HEK293 (cell line): ENCODE data around the gene ATP1B2.

Experiments used
- CTCF ChIA-PET: fragments of 350-600 bp; formaldehyde crosslinking; extraction: SDS; loops from one replicate; lab custom pipeline; 2021; ENCODE audit warnings: antibody characterized with exemption; lab: Yijun Ruan, JAX
- POLR2A ChIA-PET: fragments of 300-600 bp; formaldehyde crosslinking; extraction: SDS; loops from one replicate; lab custom pipeline; 2020; ENCODE audit warnings: antibody characterized with exemption, inconsistent platforms; lab: Yijun Ruan, JAX
- H3K27ac ChIP-seq: fragments of 200-500 bp; sonication (Bioruptor generic); 2 replicates; pipeline ENCODE4 v1.5.1; 2014; ENCODE audit warnings: low read depth, low read length, control low read depth, inconsistent platforms; ENCODE audit errors: extremely low read depth
- H3K36me3 ChIP-seq, 2 experiments: fragments of 200-500 bp in 1 of 2; sonication (Bioruptor generic) in 1 of 2; 1 replicate in 1 of 2; 2 replicates in 1 of 2; pipeline ENCODE4 v1.5.1; 2014 to 2017; ENCODE audit warnings: inconsistent platforms in 2 of 2, low read length in 2 of 2; ENCODE audit not compliant: control insufficient read depth in 2 of 2, insufficient read depth in 1 of 2
- H3K4me1 ChIP-seq: fragments of 200-500 bp; sonication (Bioruptor generic); 2 replicates; pipeline ENCODE4 v1.5.1; 2014; ENCODE audit warnings: mild to moderate bottlenecking, low read length, inconsistent platforms; ENCODE audit not compliant: control insufficient read depth, insufficient read depth
- H3K4me3 ChIP-seq: 2 replicates; pipeline ENCODE4 v1.5.1; 2011; ENCODE audit warnings: low read depth, mild to moderate bottlenecking, control low read depth, low read length, moderate library complexity
- H3K9me3 ChIP-seq: fragments of 200-500 bp; sonication (Bioruptor generic); 2 replicates; pipeline ENCODE4 v1.5.1; 2014; ENCODE audit warnings: low read depth, low read length, inconsistent platforms; ENCODE audit not compliant: control insufficient read depth, insufficient read depth
- GLIS2 ChIP-seq: fragments of 450-650 bp; formaldehyde crosslinking; IDR thresholded peaks from 2 replicates; pipeline ENCODE4 v1.5.1; 2016; ENCODE audit warnings: missing biosample characterization, missing genetic modification characterization
- HOXA7 ChIP-seq: sonication (generic); formaldehyde crosslinking; IDR thresholded peaks from 2 replicates; pipeline ENCODE4 v1.8.1; 2022; ENCODE audit warnings: missing genetic modification reagents, borderline replicate concordance
- PRDM10 ChIP-seq: fragments of 450-650 bp; formaldehyde crosslinking; IDR thresholded peaks from 2 replicates; pipeline ENCODE4 v1.5.1; 2016; ENCODE audit warnings: missing biosample characterization, missing genetic modification characterization
- RBAK ChIP-seq: fragments of 450-650 bp; formaldehyde crosslinking; IDR thresholded peaks from 2 replicates; pipeline ENCODE4 v1.5.1; 2016; ENCODE audit warnings: missing biosample characterization, missing genetic modification characterization
- SALL2 ChIP-seq: fragments of 450-650 bp; formaldehyde crosslinking; IDR thresholded peaks from 2 replicates; pipeline ENCODE4 v1.5.0; 2017; ENCODE audit warnings: missing biosample characterization, mild to moderate bottlenecking, missing genetic modification characterization, borderline replicate concordance
- SCRT2 ChIP-seq: fragments of 450-650 bp; formaldehyde crosslinking; IDR thresholded peaks from 2 replicates; pipeline ENCODE4 v1.5.1; 2016; ENCODE audit warnings: missing biosample characterization, missing genetic modification characterization
- ZBTB48 ChIP-seq: fragments of 450-650 bp; formaldehyde crosslinking; IDR thresholded peaks from 2 replicates; pipeline ENCODE4 v1.5.1; 2016; ENCODE audit warnings: missing biosample characterization, missing genetic modification characterization
- ZBTB6 ChIP-seq: fragments of 450-650 bp; formaldehyde crosslinking; IDR thresholded peaks from 2 replicates; pipeline ENCODE4 v1.5.1; 2017; ENCODE audit warnings: missing biosample characterization, missing genetic modification characterization
- ZNF121 ChIP-seq: fragments of 450-650 bp; formaldehyde crosslinking; IDR thresholded peaks from 2 replicates; pipeline ENCODE4 v1.5.1; 2016; ENCODE audit warnings: missing biosample characterization, missing genetic modification characterization
- ZNF169 ChIP-seq: fragments of 450-650 bp; formaldehyde crosslinking; IDR thresholded peaks from 2 replicates; pipeline ENCODE4 v1.5.1; 2016; ENCODE audit warnings: missing biosample characterization, missing genetic modification characterization
- ZNF2 ChIP-seq: fragments of 450-650 bp; formaldehyde crosslinking; IDR thresholded peaks from 2 replicates; pipeline ENCODE4 v1.5.1; 2016; ENCODE audit warnings: missing biosample characterization, missing genetic modification characterization
- ZNF221 ChIP-seq: fragments of 450-650 bp; formaldehyde crosslinking; IDR thresholded peaks from 2 replicates; pipeline ENCODE4 v1.5.1; 2017; ENCODE audit warnings: missing biosample characterization, missing genetic modification characterization, borderline replicate concordance
- ZNF335 ChIP-seq: fragments of 450-650 bp; formaldehyde crosslinking; conservative IDR thresholded peaks from 2 replicates; pipeline ENCODE4 v1.5.1; 2016; ENCODE audit warnings: missing biosample characterization, missing genetic modification characterization
- ZNF548 ChIP-seq: fragments of 450-650 bp; formaldehyde crosslinking; IDR thresholded peaks from 2 replicates; pipeline ENCODE4 v1.5.1; 2016; ENCODE audit warnings: missing biosample characterization, missing genetic modification characterization
- ZNF549 ChIP-seq: fragments of 450-650 bp; IDR thresholded peaks from 2 replicates; pipeline ENCODE4 v1.5.1; 2018; ENCODE audit warnings: missing biosample characterization, missing genetic modification characterization, mild to moderate bottlenecking, inconsistent platforms, moderate library complexity
- ZNF621 ChIP-seq: fragments of 450-650 bp; formaldehyde crosslinking; IDR thresholded peaks from 2 replicates; pipeline ENCODE4 v1.5.1; 2017; ENCODE audit warnings: missing biosample characterization, missing genetic modification characterization
- ZNF747 ChIP-seq: fragments of 450-650 bp; formaldehyde crosslinking; IDR thresholded peaks from 2 replicates; pipeline ENCODE4 v1.5.1; 2016; ENCODE audit warnings: missing biosample characterization, missing genetic modification characterization
- ZNF76 ChIP-seq: fragments of 450-650 bp; formaldehyde crosslinking; IDR thresholded peaks from 2 replicates; pipeline ENCODE4; 2016; ENCODE audit warnings: low read depth, missing biosample characterization, missing genetic modification characterization, borderline replicate concordance
- TF ChIP-seq, protein P1 (sequence below): fragments of 450-650 bp; formaldehyde crosslinking; IDR thresholded peaks from 2 replicates; pipeline ENCODE4 v1.5.1; 2016; ENCODE audit warnings: missing biosample characterization, missing genetic modification characterization
- TF ChIP-seq, protein P2 (sequence below): fragments of 450-650 bp; formaldehyde crosslinking; IDR thresholded peaks from 2 replicates; pipeline ENCODE4 v1.5.1; 2016; ENCODE audit warnings: missing biosample characterization, missing genetic modification characterization
- TF ChIP-seq, protein P3 (sequence below): fragments of 450-650 bp; formaldehyde crosslinking; IDR thresholded peaks from 2 replicates; pipeline ENCODE4 v1.5.1; 2016; ENCODE audit warnings: missing biosample characterization, missing genetic modification characterization, low read depth

ATP1B2 gene

DNA sequence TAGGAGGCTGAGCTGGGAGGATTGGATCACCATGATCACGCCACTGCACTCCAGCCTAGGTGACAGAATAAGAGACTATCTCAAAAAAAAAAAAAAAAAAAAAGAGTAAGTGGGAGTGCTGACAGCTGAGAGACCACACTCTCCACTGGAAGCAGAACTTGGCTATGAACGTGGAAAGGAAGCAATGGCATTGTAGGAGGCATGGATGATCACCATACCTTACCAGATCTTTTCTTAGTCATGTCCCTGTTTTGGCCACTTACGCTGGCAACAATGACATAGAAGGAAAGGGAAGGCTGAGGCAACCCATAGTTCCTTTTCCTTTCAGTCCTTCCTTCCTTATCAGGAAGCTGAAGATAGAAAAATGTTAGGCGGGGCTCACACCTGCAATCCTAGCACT lies 3.7 kb upstream of the ATP1B2 start:
- H3K36me3 ChIP-seq, result no peaks in the 10 kb centered on the region
- H3K27ac ChIP-seq, result no peak overlapping the region
- ChIA-PET POLR2A (interaction anchor here (0.6 to 2.8 kb wide), 5 partner anchors 10 to 40 kb away, joined by 3 to 17 read pairs (median 6); partner anchors contain the start of genes SAT2 and TP53), CTCF (interaction anchor here (0.6 to 1.4 kb wide), 2 partner anchors 41 to 507 kb away, joined by 3 to 5 read pairs; partner anchors contain the start of gene TP53)
- TF ChIP-seq, protein P1, sequence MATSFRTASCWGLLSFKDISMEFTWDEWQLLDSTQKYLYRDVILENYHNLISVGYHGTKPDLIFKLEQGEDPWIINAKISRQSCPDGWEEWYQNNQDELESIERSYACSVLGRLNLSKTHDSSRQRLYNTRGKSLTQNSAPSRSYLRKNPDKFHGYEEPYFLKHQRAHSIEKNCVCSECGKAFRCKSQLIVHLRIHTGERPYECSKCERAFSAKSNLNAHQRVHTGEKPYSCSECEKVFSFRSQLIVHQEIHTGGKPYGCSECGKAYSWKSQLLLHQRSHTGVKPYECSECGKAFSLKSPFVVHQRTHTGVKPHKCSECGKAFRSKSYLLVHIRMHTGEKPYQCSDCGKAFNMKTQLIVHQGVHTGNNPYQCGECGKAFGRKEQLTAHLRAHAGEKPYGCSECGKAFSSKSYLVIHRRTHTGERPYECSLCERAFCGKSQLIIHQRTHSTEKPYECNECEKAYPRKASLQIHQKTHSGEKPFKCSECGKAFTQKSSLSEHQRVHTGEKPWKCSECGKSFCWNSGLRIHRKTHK (tag by site-specific recombination), result no peak
- TF ChIP-seq GLIS2 (tag by site-specific recombination) (no peak), ZBTB6 (tag by site-specific recombination) (no peak), ZNF548 (tag by site-specific recombination) (no peak), HOXA7 (CRISPR knock-in tag) (no peak)
- no peaks in the 10 kb centered on the region for H3K9me3 ChIP-seq
- no peak overlapping the region for H3K4me3 ChIP-seq
- H3K4me1 ChIP-seq, result peaks cover 5% of the 10 kb centered on the region

DNA sequence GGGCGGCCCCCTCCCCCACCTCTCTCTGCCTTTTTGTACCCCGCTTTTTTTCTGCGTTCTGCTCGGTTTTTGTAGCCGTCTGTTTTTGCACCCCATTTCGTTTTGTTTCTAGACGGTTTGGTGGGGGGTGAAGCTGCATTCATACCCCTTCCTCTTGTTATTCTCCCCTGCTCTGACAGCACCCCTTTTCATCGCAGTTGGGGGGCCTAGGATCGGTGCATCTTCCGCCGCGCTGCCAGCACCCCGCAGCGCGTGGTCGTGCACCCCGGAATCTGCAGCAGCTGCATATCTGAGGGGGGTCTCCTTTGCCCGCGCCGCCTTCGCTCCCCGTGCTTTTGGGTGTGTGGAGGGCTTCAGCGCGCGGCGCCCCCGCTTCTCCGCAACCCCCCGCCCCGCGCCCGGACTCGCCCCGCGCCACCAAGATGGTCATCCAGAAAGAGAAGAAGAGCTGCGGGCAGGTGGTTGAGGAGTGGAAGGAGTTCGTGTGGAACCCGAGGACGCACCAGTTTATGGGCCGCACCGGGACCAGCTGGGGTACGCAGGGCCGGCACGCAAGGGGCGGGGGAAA lies 455 bp downstream of the ATP1B2 start:
- Histone ChIP-seq H3K36me3 (no peaks in the 10 kb centered on the region), H3K27ac (peak overlapping the region; percentile 39; the same call in 1 of the 2 replicates), H3K4me3 (peak overlapping the region; percentile 38), H3K4me1 (peaks cover 5% of the 10 kb centered on the region), H3K9me3 (no peaks in the 10 kb centered on the region)
- ChIA-PET CTCF (interaction anchor here (0.5 to 7.2 kb wide), 9 partner anchors 14 to 92 kb away, joined by 3 to 57 read pairs (median 4); partner anchors contain the start of genes TP53 and WRAP53), POLR2A (interaction anchor here (0.6 to 5.3 kb wide), 20 partner anchors 9 to 468 kb away, joined by 3 to 113 read pairs (median 5); partner anchors contain the start of genes CYB5D1, EFNB3, FXR2 and MPDU1)
- TF ChIP-seq RBAK (tag by site-specific recombination), result no peak
- TF ChIP-seq, protein P2, sequence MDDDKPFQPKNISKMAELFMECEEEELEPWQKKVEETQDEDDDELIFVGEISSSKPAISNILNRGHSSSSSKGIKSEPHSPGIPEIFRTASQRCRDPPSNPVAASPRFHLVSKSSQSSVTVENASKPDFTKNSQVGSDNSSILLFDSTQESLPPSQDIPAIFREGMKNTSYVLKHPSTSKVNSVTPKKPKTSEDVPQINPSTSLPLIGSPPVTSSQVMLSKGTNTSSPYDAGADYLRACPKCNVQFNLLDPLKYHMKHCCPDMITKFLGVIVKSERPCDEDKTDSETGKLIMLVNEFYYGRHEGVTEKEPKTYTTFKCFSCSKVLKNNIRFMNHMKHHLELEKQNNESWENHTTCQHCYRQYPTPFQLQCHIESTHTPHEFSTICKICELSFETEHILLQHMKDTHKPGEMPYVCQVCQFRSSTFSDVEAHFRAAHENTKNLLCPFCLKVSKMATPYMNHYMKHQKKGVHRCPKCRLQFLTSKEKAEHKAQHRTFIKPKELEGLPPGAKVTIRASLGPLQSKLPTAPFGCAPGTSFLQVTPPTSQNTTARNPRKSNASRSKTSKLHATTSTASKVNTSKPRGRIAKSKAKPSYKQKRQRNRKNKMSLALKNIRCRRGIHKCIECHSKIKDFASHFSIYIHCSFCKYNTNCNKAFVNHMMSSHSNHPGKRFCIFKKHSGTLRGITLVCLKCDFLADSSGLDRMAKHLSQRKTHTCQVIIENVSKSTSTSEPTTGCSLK (tag by site-specific recombination), result no peak
- TF ChIP-seq ZNF549 (tag by site-specific recombination), result no peak
- TF ChIP-seq ZNF76, result no peak
- TF ChIP-seq, protein P3, sequence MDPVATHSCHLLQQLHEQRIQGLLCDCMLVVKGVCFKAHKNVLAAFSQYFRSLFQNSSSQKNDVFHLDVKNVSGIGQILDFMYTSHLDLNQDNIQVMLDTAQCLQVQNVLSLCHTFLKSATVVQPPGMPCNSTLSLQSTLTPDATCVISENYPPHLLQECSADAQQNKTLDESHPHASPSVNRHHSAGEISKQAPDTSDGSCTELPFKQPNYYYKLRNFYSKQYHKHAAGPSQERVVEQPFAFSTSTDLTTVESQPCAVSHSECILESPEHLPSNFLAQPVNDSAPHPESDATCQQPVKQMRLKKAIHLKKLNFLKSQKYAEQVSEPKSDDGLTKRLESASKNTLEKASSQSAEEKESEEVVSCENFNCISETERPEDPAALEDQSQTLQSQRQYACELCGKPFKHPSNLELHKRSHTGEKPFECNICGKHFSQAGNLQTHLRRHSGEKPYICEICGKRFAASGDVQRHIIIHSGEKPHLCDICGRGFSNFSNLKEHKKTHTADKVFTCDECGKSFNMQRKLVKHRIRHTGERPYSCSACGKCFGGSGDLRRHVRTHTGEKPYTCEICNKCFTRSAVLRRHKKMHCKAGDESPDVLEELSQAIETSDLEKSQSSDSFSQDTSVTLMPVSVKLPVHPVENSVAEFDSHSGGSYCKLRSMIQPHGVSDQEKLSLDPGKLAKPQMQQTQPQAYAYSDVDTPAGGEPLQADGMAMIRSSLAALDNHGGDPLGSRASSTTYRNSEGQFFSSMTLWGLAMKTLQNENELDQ, result no peak
- no peak for TF ChIP-seq ZNF221
- no peak for TF ChIP-seq ZNF169 (tag by site-specific recombination)
- 0 out of 2 replicates have a peak, but pooled peaks have one; percentile 21 for TF ChIP-seq ZNF2
- peak; percentile 48; the same call in 1 of the 2 replicates for TF ChIP-seq ZNF747
- TF ChIP-seq SCRT2, result no peak
- TF ChIP-seq ZBTB48 (tag by site-specific recombination), result no peak
- peak; percentile 30; the same call in 1 of the 2 replicates for TF ChIP-seq ZNF335
- no peak for TF ChIP-seq PRDM10 (tag by site-specific recombination)
- TF ChIP-seq ZNF121, result no peak
- TF ChIP-seq GLIS2 (tag by site-specific recombination), result no peak; the same call in 1 of the 2 replicates
- TF ChIP-seq ZNF621 (tag by site-specific recombination), result no peak
- TF ChIP-seq SALL2 (tag by site-specific recombination), result no peak
